Body of pancreas (tissue), 4 donors: ENCODE results near the gene FAM193A.

Experiments used
- CTCF ChIP-seq, 7 experiments: fragments of 450-650 bp in 4 of 7; fragments of 200-600 bp in 3 of 7; sonication (generic) in 3 of 7; IDR thresholded peaks; one replicate each; pipeline ENCODE4 v1.5.1; 2016 to 2019; ENCODE audit warnings: antibody characterized with exemption in 7 of 7
- POLR2A ChIP-seq, 3 donors: fragments of 450-650 bp; IDR thresholded peaks; one replicate each; pipeline ENCODE4 v1.6.1; 2016; ENCODE audit warnings: antibody characterized with exemption in 3 of 3, mild to moderate bottlenecking in 2 of 3

GRCh38 chr4:2615821-2616220 is 79.4 kb downstream of the FAM193A start:
- TF ChIP-seq POLR2A (IDR thresholded peaks at IDR 0.05) (no peak), CTCF (IDR thresholded peaks at IDR 0.05) (no peak)
